SK-N-SH treated with all-trans-retinoic acid at 6 μM for 48 hours (cell line): ENCODE results near the gene TUB.

Experiments used
- ARNTL ChIP-seq: fragments of 450-650 bp; formaldehyde crosslinking; IDR thresholded peaks from 2 replicates; pipeline ENCODE4 v1.5.0; 2020; ENCODE audit warnings: low read depth, mild to moderate bottlenecking, moderate library complexity, borderline replicate concordance
- CREB5 ChIP-seq: fragments of 250-450 bp; sonication (Bioruptor Pico); IDR thresholded peaks from 2 replicates; pipeline ENCODE4 v1.5.1; 2020; ENCODE audit warnings: low read depth, mild to moderate bottlenecking, moderate library complexity
- CSRNP3 ChIP-seq: fragments of 250-450 bp; sonication (Bioruptor Pico); IDR thresholded peaks from 2 replicates; pipeline ENCODE4 v1.5.1; 2021; ENCODE audit warnings: mild to moderate bottlenecking, moderate library complexity
- PATZ1 ChIP-seq: fragments of 250-450 bp; sonication (Bioruptor Pico); IDR thresholded peaks from 2 replicates; pipeline ENCODE4 v1.8.0; 2020; ENCODE audit warnings: mild to moderate bottlenecking, moderate library complexity, borderline replicate concordance
- RARB ChIP-seq: fragments of 250-450 bp; sonication (Bioruptor Pico); IDR thresholded peaks from 2 replicates; pipeline ENCODE4 v1.8.0; 2021; ENCODE audit warnings: mild to moderate bottlenecking, moderate library complexity
- SNAI2 ChIP-seq: fragments of 250-450 bp; sonication (Bioruptor Pico); IDR thresholded peaks from 2 replicates; pipeline ENCODE4 v1.5.0; 2020; ENCODE audit warnings: mild to moderate bottlenecking, moderate library complexity
- ZC3H10 ChIP-seq: fragments of 250-450 bp; sonication (Bioruptor Pico); IDR thresholded peaks from 2 replicates; pipeline ENCODE4 v1.5.1; 2021; ENCODE audit warnings: mild to moderate bottlenecking, moderate library complexity
- ZFP30 ChIP-seq: fragments of 450-650 bp; formaldehyde crosslinking; IDR thresholded peaks from 2 replicates; pipeline ENCODE4 v1.5.0; 2022; ENCODE audit warnings: mild to moderate bottlenecking, moderate library complexity
- ZNF70 ChIP-seq: fragments of 450-650 bp; formaldehyde crosslinking; IDR thresholded peaks from 2 replicates; pipeline ENCODE4 v1.5.0; 2020; ENCODE audit warnings: mild to moderate bottlenecking, moderate library complexity

- no peak for TF ChIP-seq RARB
- no peak for TF ChIP-seq ZFP30 (CRISPR knock-in tag)
- no peak for TF ChIP-seq SNAI2 (CRISPR knock-in tag)
- no peak for TF ChIP-seq PATZ1 (CRISPR knock-in tag)
- TF ChIP-seq ZNF70: no peak
- TF ChIP-seq ZC3H10: no peak
- no peak for TF ChIP-seq CREB5
- TF ChIP-seq ARNTL (CRISPR knock-in tag): no peak
- TF ChIP-seq CSRNP3 (CRISPR knock-in tag): no peak
Observed at GRCh38 chr11:8047382-8047781, 33.6 kb upstream of the TUB start.
